GM21360 (cell line): Measurements from ENCODE around the gene FOXL3.

Source experiments
- ATAC-seq: cut with Tn5 transposase; IDR thresholded peaks from one replicate; pipeline ENCODE4 v1.9.1; 2021; ENCODE audit warnings: mild to moderate bottlenecking, moderate library complexity; ENCODE audit not compliant: unreplicated experiment

FOXL3 gene

GRCh38 chr7:318878-319661 lies 29.1 kb downstream of the FOXL3 start:
- ATAC-seq: no peak

- ATAC-seq: no peak
Measured at GRCh38 chr7:320297-320696, 30.3 kb downstream of the FOXL3 start.

- ATAC-seq: peak; percentile 57
Measured at GRCh38 chr7:322111-322671, 32.2 kb downstream of the FOXL3 start.

- no peak for ATAC-seq
Measured at GRCh38 chr7:322708-323111, 32.7 kb downstream of the FOXL3 start.

- no peak for ATAC-seq
Measured at GRCh38 chr7:323410-323809, 33.4 kb downstream of the FOXL3 start.

- no peak for ATAC-seq
Measured at GRCh38 chr7:324011-324410, 34.0 kb downstream of the FOXL3 start.

GRCh38 chr7:325051-325798 lies 35.3 kb downstream of the FOXL3 start:
- no peak for ATAC-seq

- no peak for ATAC-seq
Measured at GRCh38 chr7:325811-326210, 35.8 kb downstream of the FOXL3 start.

- no peak for ATAC-seq
Measured at GRCh38 chr7:326273-326672, 36.3 kb downstream of the FOXL3 start.

- no peak for ATAC-seq
Measured at GRCh38 chr7:326809-327232, 36.9 kb downstream of the FOXL3 start.

GRCh38 chr7:327233-327931 lies 37.4 kb downstream of the FOXL3 start:
- no peak for ATAC-seq

GRCh38 chr7:327991-328702 lies 38.2 kb downstream of the FOXL3 start:
- ATAC-seq: no peak

GRCh38 chr7:329691-330281 lies 39.8 kb downstream of the FOXL3 start:
- ATAC-seq: no peak

- ATAC-seq: no peak
Measured at GRCh38 chr7:330511-331230, 40.7 kb downstream of the FOXL3 start.

- ATAC-seq: no peak
Measured at GRCh38 chr7:332020-332517, 42.1 kb downstream of the FOXL3 start.

- ATAC-seq: no peak
Measured at GRCh38 chr7:332646-333392, 42.8 kb downstream of the FOXL3 start.

GRCh38 chr7:333393-333764 lies 43.4 kb downstream of the FOXL3 start:
- no peak for ATAC-seq

- ATAC-seq: no peak
Measured at GRCh38 chr7:334618-335357, 44.8 kb downstream of the FOXL3 start.
